Naive thymus-derived CD8-positive, alpha-beta T cell (primary cell): ENCODE data around the gene CYB561. TPM values are rescaled to one million over a fixed set of nuclear protein-coding genes. Genes with fewer than 3 reads are reported as not detected.
A peak's percentile ranks its signal among the peaks of the same experiment; 100 is the strongest.

ENCODE experiments used
- ATAC-seq, 2 donors: fragments of 150-1000 bp; cut with Tn5 transposase in 1 of 2; sonication (Bioruptor Pico), chemical (Tn5 transposase) in 1 of 2; 1 replicate in 1 of 2; 2 replicates in 1 of 2; pipeline ENCODE4 v1.10.0; 2021; ENCODE audit warnings: mild to moderate bottlenecking in 2 of 2, moderate library complexity in 2 of 2
- POLR2A ChIA-PET: fragments of 350-600 bp; sonication (Branson Sonifier 250); formaldehyde crosslinking; loops from one replicate; lab custom pipeline; 2021; ENCODE audit warnings: antibody characterized with exemption; lab: Charles Lee
- DNase-seq, 10 donors: peaks; one replicate each; pipeline versions ENCODE4 v3.0.0 to v3.0.0-alpha.2; 2020 to 2022
- H3K27ac Mint-ChIP-seq, 10 donors: one replicate each; pipeline ENCODE4 v1.8.0; 2020 to 2022; ENCODE audit warnings: mild to moderate bottlenecking in 10 of 10, mixed read lengths in 10 of 10, moderate library complexity in 4 of 10, inconsistent platforms in 1 of 10
- H3K27me3 Mint-ChIP-seq, 5 donors: one replicate each; pipeline ENCODE4 v1.8.0; 2021 to 2022; ENCODE audit warnings: mixed read lengths in 5 of 5
- H3K36me3 Mint-ChIP-seq, 3 donors: one replicate each; pipeline ENCODE4 v1.8.0; 2020 to 2022; ENCODE audit warnings: mixed read lengths in 3 of 3, mild to moderate bottlenecking in 2 of 3, inconsistent platforms in 1 of 3
- H3K4me1 Mint-ChIP-seq, 4 donors: one replicate each; pipeline ENCODE4 v1.8.0; 2021 to 2022; ENCODE audit warnings: mixed read lengths in 4 of 4
- H3K4me3 Mint-ChIP-seq, 10 donors: one replicate each; pipeline ENCODE4 v1.8.0; 2020 to 2022; ENCODE audit warnings: mild to moderate bottlenecking in 10 of 10, mixed read lengths in 10 of 10, moderate library complexity in 6 of 10, inconsistent platforms in 1 of 10
- H3K9me3 Mint-ChIP-seq, 9 donors: one replicate each; pipeline ENCODE4 v1.8.0; 2020 to 2022; ENCODE audit warnings: mixed read lengths in 9 of 9, mild to moderate bottlenecking in 3 of 9, inconsistent platforms in 1 of 9, moderate library complexity in 1 of 9
- polyA plus RNA-seq, 3 donors: library from polyadenylated mRNA; unstranded; fragments of 300-500 nt; fragmentation: Illumina TruSeq; gene quantifications; one replicate each; pipeline ENCODE4 v1.2.3, GENCODE V29; 2021
- total RNA-seq, 8 experiments: library from RNA in 2 of 8; stranded (reverse) in 2 of 8; gene quantifications; one replicate each; pipeline ENCODE4 v1.2.3 and lab custom pipeline; 2021 to 2026

CYB561 gene
- total and polyA plus RNA-seq, 5 experiments from 2014 or later = 1.2 to 10.3 (median 6.0) TPM

- H3K4me3 Mint-ChIP-seq = peak overlapping the region in 8 of 10 donors; percentile 72 to 89 (median 82)
- POLR2A ChIA-PET = interaction anchor here (0.7 to 1.1 kb wide), 2 partner anchors 15 to 178 kb away, joined by 3 to 4 read pairs; partner anchors contain the start of gene MAP3K3
These were observed 1.6 kb downstream of the CYB561 start for GRCh38 chr17:63444457-63444856.

GRCh38 chr17:63443053-63443452 lies 3.1 kb downstream of the CYB561 start:
- no peak for DNase-seq
- no peak for ATAC-seq
- Mint-ChIP-seq H3K27me3 (no peaks in the 10 kb centered on the region), H3K4me3 (peak overlapping the region in 1 of 10 donors; percentile 14), H3K9me3 (no peaks in the 10 kb centered on the region), H3K27ac (peak overlapping the region in 8 of 10 donors; percentile 6 to 79 (median 52)), H3K36me3 (no peaks in the 10 kb centered on the region), H3K4me1 (peaks cover 21 to 50% (median 31%) of the 10 kb centered on the region in 4 donors)
- POLR2A ChIA-PET = interaction anchor here (1.0 kb wide), 1 partner anchor 36 kb away, joined by 3 read pairs; no protein-coding TSS in a partner anchor

More at GRCh38 chr17:63444457-63444856, 1.6 kb downstream of the CYB561 start:
- Mint-ChIP-seq H3K36me3 (no peaks in the 10 kb centered on the region), H3K9me3 (no peaks in the 10 kb centered on the region), H3K27ac (peak overlapping the region; percentile 11 to 93 (median 66)), H3K27me3 (no peaks in the 10 kb centered on the region), H3K4me1 (peaks cover 23 to 44% (median 32%) of the 10 kb centered on the region in 4 donors)
- ATAC-seq (no peak), DNase-seq (no peak)

- H3K27ac Mint-ChIP-seq = peak overlapping the region in 8 of 10 donors; percentile 6 to 79 (median 56)
- POLR2A ChIA-PET = interaction anchor here (1.1 kb wide), 1 partner anchor 36 kb away, joined by 3 read pairs; no protein-coding TSS in a partner anchor
These were observed 3.5 kb downstream of the CYB561 start for GRCh38 chr17:63442549-63443035.

GRCh38 chr17:63442074-63442473 lies 4.0 kb downstream of the CYB561 start:
- H3K36me3 Mint-ChIP-seq = no peaks in the 10 kb centered on the region
- POLR2A ChIA-PET = interaction anchor here (1.1 kb wide), 1 partner anchor 36 kb away, joined by 3 read pairs; no protein-coding TSS in a partner anchor
- H3K9me3 Mint-ChIP-seq = no peaks in the 10 kb centered on the region
- no peak for ATAC-seq
- H3K27me3 Mint-ChIP-seq = no peaks in the 10 kb centered on the region
- peaks cover 17 to 45% (median 25%) of the 10 kb centered on the region in 4 donors for H3K4me1 Mint-ChIP-seq
- DNase-seq = peak in 1 of 10 donors; percentile 7
- peak overlapping the region in 5 of 10 donors; percentile 6 to 79 (median 36) for H3K27ac Mint-ChIP-seq
- no peak overlapping the region for H3K4me3 Mint-ChIP-seq

More at GRCh38 chr17:63442549-63443035, 3.5 kb downstream of the CYB561 start:
- H3K9me3 Mint-ChIP-seq = no peaks in the 10 kb centered on the region
- DNase-seq (peak in 1 of 10 donors; percentile 60), ATAC-seq (no peak)
- no peaks in the 10 kb centered on the region for H3K27me3 Mint-ChIP-seq
- H3K36me3 Mint-ChIP-seq = no peaks in the 10 kb centered on the region
- H3K4me3 Mint-ChIP-seq = no peak overlapping the region
- H3K4me1 Mint-ChIP-seq = peaks cover 21 to 50% (median 29%) of the 10 kb centered on the region in 4 donors

GRCh38 chr17:63441654-63442053 lies 4.5 kb downstream of the CYB561 start:
- DNase-seq (peak in 1 of 10 donors; percentile 61), ATAC-seq (no peak)
- no peaks in the 10 kb centered on the region for H3K9me3 Mint-ChIP-seq
- H3K27ac Mint-ChIP-seq = peak overlapping the region in 5 of 10 donors; percentile 22 to 89 (median 36)
- no peaks in the 10 kb centered on the region for H3K36me3 Mint-ChIP-seq
- H3K27me3 Mint-ChIP-seq = no peaks in the 10 kb centered on the region
- POLR2A ChIA-PET = interaction anchor here (1.1 kb wide), 1 partner anchor 37 kb away, joined by 3 read pairs; no protein-coding TSS in a partner anchor
- H3K4me1 Mint-ChIP-seq = peaks cover 16 to 44% (median 24%) of the 10 kb centered on the region in 4 donors
- H3K4me3 Mint-ChIP-seq = peak overlapping the region in 1 of 10 donors; percentile 14

- POLR2A ChIA-PET = interaction anchor here (1.1 kb wide), 1 partner anchor 12 kb away, joined by 6 read pairs; no protein-coding TSS in a partner anchor
- Mint-ChIP-seq H3K27me3 (no peaks in the 10 kb centered on the region), H3K9me3 (no peaks in the 10 kb centered on the region), H3K36me3 (no peaks in the 10 kb centered on the region), H3K27ac (peak overlapping the region; percentile 37 to 93 (median 76)), H3K4me3 (peak overlapping the region in 5 of 10 donors; percentile 0 to 74 (median 66)), H3K4me1 (peaks cover 16 to 44% (median 24%) of the 10 kb centered on the region in 4 donors)
- DNase-seq (no peak), ATAC-seq (no peak)
These were observed 5.3 kb downstream of the CYB561 start for GRCh38 chr17:63440770-63441335.

GRCh38 chr17:63440127-63440769 lies 5.9 kb downstream of the CYB561 start:
- peak overlapping the region; percentile 68 to 93 (median 86) for H3K27ac Mint-ChIP-seq
- DNase-seq = no peak
- H3K36me3 Mint-ChIP-seq = no peaks in the 10 kb centered on the region
- H3K4me1 Mint-ChIP-seq = peaks cover 16 to 46% (median 28%) of the 10 kb centered on the region in 4 donors
- peak; percentile 35 to 50 for ATAC-seq
- POLR2A ChIA-PET = interaction anchor here (0.8 to 1.2 kb wide), 5 partner anchors 11 to 333 kb away, joined by 3 to 6 read pairs (median 3); partner anchors contain the start of genes CCDC47, DDX42 and LIMD2
- H3K4me3 Mint-ChIP-seq = peak overlapping the region; percentile 33 to 74 (median 59)
- no peaks in the 10 kb centered on the region for H3K9me3 Mint-ChIP-seq
- no peaks in the 10 kb centered on the region for H3K27me3 Mint-ChIP-seq

- peak overlapping the region; percentile 68 to 93 (median 86) for H3K27ac Mint-ChIP-seq
- H3K27me3 Mint-ChIP-seq = no peaks in the 10 kb centered on the region
- H3K4me1 Mint-ChIP-seq = peaks cover 20 to 44% (median 31%) of the 10 kb centered on the region in 4 donors
- no peaks in the 10 kb centered on the region for H3K9me3 Mint-ChIP-seq
- DNase-seq (peak in 2 of 10 donors; percentile 32 to 35), ATAC-seq (no peak)
- no peaks in the 10 kb centered on the region for H3K36me3 Mint-ChIP-seq
- POLR2A ChIA-PET = interaction anchor here (0.8 to 1.2 kb wide), 5 partner anchors 11 to 334 kb away, joined by 3 to 6 read pairs (median 3); partner anchors contain the start of genes CCDC47, DDX42 and LIMD2
- peak overlapping the region; percentile 33 to 74 (median 59) for H3K4me3 Mint-ChIP-seq
These were observed 6.4 kb downstream of the CYB561 start for GRCh38 chr17:63439687-63440086.

GRCh38 chr17:63438092-63439051 lies 7.7 kb downstream of the CYB561 start:
- H3K27ac Mint-ChIP-seq = peak overlapping the region in 1 of 10 donors; percentile 72
- H3K4me3 Mint-ChIP-seq = no peak overlapping the region
- peaks cover 24 to 51% (median 39%) of the 10 kb centered on the region in 4 donors for H3K4me1 Mint-ChIP-seq

GRCh38 chr17:63437287-63438091 lies 8.6 kb downstream of the CYB561 start:
- Mint-ChIP-seq H3K36me3 (no peaks in the 10 kb centered on the region), H3K4me3 (no peak overlapping the region), H3K4me1 (peaks cover 20 to 55% (median 45%) of the 10 kb centered on the region in 4 donors), H3K27me3 (peaks cover 0 to 2% (median 0%) of the 10 kb centered on the region in 5 donors), H3K27ac (peak overlapping the region in 2 of 10 donors; percentile 19 to 31), H3K9me3 (no peaks in the 10 kb centered on the region)
- ATAC-seq = no peak
- no peak for DNase-seq
- POLR2A ChIA-PET = interaction anchor here (0.9 to 1.6 kb wide), 2 partner anchors 9 to 18 kb away, joined by 3 to 4 read pairs; no protein-coding TSS in a partner anchor

More at GRCh38 chr17:63438092-63439051, 7.7 kb downstream of the CYB561 start:
- DNase-seq (no peak), ATAC-seq (no peak)
- POLR2A ChIA-PET = interaction anchor here (0.6 to 1.6 kb wide), 2 partner anchors 10 to 19 kb away, joined by 3 read pairs; no protein-coding TSS in a partner anchor
- no peaks in the 10 kb centered on the region for H3K27me3 Mint-ChIP-seq
- H3K36me3 Mint-ChIP-seq = no peaks in the 10 kb centered on the region
- no peaks in the 10 kb centered on the region for H3K9me3 Mint-ChIP-seq
